IPS DF 19.7 (cell line): Measurements from ENCODE around the gene MYH7B.

ENCODE experiments used
- DNase-seq: peaks from one replicate; pipeline ENCODE4 v3.0.0-alpha.2; 2013; ENCODE audit warnings: low read depth, low spot score

Gene MYH7B

GRCh38 chr20:34974246-34974645, 18.6 kb downstream of the MYH7B start:
- DNase-seq, result no peak

DNA sequence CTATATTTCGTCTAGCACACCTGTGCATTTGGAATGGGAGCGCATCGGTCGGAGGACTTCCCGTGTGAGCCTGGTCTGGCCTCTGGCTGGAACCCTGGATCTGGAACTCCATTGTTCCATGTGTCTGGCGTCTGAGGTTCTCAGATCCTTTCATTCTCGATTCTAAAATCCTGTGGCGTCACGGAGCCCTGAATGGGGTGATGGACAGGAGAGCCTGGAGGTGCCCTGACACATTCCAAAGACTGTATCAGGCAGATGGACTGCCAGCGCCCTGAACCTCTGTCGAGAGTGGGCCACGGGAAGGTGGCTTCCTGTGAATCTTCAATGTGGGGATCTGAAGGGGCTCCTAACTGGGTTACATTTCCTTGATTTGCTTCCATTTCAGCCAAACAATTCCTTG, 20.6 kb downstream of the MYH7B start:
- no peak for DNase-seq

DNA sequence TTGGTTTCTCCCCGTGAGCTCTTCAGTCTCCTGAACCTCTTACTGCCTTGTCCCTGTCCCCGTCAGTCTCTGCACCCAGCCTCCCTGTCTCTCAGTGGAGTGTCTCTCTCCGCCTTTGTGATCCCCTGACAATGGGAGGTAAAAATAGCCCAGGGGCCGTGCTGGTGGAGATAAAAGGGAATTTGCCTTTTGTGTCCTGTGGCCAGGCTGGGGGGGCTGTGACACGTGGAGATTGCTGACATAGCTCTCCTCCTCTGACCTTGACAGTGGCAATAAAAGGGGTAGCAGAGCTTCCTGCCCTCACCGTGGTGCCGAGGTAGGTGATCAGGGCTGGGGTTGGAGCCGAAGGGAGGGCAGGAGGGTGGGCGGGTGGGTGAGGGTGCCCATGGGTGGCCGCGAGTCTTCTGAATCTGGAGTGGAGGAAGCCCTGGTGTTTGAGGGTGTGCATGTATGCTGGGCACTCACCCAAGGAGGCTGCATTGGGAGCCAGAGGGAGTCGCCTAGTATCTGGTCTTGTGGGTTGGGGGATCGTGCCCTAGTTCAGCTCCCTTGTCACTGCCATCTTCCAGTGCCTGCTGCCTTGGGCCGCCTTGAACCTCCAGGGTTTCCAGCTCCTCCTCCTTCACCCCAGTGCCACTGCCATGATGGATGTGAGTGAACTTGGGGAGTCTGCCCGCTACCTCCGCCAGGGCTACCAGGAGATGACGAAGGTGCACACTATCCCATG, 21.9 kb downstream of the MYH7B start:
- DNase-seq, result no peak

- no peak for DNase-seq
These were observed 22.6 kb downstream of the MYH7B start for GRCh38 chr20:34978092-34978744.

GRCh38 chr20:34979366-34980153, 23.9 kb downstream of the MYH7B start:
- DNase-seq, result no peak

DNA sequence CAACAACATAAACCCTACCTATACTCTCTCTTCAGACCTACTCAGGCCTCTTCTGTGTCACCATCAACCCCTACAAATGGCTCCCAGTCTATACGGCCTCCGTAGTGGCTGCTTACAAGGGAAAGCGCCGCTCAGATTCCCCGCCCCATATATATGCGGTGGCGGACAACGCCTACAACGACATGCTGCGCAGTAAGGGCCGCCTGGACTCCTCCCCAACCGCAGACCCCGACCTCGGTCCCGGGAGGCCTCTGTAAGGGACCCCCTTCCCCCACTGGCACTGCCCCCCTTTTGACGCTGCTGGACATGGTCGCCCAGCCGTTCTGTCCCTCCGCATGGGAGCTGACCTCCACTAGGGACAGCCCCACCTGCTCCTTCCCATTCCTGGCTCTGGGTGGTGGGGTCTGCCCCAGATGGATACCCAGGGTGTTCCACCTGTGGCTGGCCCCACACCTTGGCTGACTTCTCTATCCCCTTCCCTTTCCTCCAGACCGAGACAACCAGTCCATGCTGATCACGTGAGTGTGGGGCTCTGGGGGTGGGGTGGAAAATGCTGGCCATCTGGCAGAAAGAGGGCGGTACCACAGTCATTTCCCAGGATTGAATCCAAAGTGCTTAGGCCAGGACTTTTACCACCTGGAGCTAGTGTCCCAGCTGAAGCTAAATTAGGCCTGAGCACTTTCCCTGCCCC, 25.0 kb downstream of the MYH7B start:
- no peak for DNase-seq

DNA sequence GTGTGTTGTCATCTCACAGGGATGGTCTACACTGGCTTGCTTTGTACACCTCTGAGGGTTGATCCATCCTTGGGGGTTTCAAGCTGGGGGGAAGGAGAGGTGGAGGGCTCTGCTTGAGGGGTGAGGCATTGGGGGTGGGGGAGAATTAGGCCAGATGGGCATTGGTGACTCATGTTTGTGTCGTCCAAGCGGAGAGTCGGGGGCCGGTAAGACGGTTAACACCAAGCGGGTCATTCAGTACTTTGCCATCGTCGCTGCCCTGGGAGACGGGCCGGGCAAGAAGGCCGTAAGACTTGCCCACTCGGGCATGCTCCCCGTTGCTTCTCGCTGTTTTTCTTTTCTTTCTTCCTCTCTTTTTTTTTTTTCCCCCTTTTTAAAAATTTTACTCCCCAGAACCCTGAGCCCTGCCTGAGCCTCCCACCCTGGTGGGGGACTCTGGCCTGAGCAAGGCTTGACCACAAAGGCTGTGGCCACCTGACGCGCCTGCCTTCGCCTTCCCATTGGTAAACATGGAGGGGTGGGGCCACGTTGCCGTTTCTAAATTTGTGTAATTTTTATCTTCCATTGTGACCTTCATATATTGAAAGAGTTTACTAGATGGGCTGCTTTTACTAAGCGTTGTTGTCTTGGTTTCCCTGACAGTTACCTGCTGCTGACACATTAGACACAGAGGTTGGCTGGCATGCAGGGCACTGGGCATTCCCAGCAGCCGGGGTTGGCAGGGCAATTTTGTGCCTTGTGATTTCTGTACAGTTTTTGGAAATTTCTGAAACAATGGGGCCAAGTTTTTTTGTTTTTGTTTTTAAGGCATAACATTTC, 26.8 kb downstream of the MYH7B start:
- DNase-seq, result no peak

DNA sequence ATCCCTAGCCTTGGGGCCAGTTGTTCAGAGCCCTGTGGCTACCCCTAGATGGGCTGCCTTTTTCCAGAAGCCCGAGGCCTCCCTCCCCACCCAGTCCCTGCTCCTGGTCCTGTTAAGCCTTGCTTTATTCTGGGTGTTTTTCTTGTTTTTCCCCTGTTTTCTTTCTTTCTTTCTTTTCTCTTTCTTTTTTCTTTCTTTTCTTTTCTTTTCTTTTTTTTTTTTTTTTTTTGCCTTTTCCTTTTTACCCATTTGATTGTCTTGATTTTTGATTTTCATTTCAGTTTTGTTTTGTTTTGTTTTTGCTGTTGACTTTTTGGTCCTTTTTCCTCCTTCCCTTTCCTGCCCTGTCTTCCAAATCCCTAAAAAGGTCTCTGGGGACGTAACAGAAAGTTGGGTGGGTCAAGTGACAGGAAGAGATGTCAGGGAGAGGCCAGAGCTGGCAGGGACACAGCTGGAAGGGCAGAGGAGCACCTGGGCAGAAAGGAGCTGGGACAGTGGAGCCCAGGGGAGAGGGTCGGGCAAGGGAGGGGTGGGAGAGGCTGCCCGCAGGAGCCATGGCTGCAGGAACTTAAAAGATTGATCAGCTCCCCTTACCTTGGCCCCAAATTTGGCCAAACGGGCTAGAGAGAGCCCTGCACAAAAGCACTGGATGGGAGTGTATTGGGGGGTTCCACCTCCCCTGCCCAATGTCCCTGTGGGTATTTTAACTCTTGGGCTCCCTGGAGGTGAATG, 27.6 kb downstream of the MYH7B start:
- DNase-seq, result no peak

GRCh38 chr20:34983995-34984735, 28.5 kb downstream of the MYH7B start:
- DNase-seq, result peak; percentile 85

- DNase-seq, result no peak
These were observed 29.1 kb downstream of the MYH7B start for GRCh38 chr20:34984756-34985261.

DNA sequence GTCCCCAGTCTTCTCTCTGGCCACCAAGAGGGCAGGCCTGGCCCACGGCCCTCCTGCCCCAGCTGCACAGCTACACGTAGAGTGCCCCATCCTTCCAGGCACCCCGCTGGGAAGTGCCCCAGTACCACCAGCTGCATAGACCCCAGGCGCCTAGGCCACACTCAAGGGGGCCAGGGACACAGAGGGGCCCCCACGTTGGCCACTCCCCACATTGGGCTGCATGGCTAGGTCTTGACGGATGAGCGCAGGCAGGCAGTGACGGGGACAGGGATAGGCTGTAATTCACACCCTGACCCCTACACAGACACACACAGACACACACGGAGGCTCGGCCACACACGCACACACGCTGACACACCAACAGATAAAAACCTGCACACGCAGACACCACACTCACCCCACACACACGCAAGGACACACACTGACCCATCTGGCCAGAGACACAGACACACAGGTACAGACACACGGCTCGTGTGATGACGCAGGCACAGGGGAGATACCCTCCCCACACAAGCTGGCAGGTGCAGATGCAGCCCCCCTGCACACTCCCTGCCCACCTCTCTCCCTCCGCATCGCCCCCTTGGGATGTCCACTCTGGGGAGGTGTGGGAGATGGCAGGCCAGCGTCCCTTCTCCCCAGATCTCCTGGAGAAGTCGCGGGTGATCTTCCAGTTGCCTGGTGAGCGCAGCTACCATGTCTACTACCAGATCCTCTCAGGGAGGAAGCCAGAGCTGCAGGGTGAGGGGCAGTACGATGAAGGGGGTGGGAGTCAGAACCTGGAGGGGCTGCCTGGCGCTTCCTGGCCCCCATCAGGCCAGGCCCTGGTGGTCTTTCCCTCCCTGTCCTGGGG, 30.0 kb downstream of the MYH7B start:
- DNase-seq, result no peak

DNA sequence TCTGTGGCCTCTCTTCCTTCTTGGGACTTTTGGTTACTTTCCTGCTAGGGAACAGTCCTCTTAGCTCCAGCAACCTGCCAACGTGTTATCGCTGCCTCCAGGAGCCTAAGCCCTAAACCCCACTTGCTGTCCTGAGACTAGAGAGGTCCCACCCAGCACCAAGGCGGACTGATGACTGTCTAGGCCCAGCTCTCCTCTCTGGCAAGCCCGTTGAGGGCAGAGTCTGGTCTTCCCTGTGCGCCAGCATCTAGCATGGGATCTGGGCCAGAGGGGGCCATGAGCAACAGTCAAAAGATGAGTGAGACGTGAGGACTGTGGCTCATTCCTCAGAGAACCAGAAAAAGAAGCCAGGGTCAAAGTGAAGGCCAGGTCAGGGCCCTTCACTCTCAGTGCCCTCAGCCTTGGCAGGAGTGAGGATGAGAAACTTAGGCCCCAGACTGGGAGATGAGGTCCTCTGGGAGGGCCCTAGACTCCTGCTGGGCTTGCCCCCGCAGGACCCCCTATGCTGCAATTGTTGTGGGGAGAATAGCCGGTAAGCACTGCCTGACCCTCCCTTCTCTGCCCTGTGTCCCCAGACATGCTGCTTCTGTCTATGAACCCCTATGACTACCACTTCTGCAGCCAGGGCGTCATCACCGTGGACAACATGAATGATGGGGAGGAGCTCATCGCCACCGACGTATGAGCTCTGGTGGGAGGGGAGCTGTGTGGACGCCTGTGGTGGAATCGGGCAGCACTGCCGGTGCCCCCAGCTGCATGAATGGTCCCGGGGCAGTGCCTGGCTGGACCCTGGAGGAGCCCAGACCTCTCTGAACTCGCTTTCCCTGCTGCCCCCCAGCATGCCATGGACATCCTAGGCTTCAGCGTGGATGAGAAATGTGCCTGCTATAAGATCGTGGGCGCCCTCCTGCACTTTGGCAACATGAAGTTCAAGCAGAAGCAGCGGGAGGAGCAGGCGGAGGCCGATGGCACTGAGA, 30.9 kb downstream of the MYH7B start:
- no peak for DNase-seq

DNA sequence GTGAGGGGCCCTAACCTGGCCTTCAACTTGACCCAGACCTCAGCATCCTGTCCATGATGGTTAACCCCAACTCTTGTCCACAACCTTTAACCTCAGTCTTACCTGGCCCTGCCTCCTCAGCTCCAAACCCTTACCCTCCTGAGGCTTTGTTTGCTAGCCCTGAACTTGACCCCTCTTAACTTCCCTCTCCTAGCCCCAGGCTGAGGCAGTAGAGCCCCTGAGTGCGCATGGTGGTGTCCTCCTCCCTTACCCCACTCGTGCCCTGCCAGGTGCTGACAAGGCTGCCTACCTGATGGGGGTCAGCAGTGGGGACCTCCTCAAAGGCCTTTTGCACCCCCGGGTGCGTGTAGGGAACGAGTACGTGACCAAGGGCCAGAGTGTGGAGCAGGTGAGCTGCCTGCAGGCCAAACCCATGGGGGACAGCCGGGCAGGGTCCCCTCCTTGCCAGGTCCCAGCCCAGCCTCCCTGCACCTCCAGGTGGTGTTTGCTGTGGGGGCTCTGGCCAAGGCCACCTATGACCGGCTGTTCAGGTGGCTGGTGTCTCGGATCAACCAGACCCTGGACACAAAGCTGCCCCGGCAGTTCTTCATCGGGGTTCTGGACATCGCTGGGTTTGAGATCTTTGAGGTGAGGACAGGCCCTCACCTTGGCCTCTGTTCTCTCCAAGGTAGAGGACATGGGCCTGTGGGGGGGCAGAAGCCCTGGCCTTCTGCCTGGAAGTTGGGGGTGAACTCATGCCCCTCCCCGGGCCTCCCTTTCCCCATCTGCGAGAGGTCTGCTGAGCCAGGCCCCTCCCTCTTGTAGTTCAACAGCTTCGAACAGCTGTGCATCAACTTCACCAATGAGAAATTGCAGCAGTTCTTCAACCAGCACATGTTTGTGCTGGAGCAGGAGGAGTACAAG, 31.9 kb downstream of the MYH7B start:
- DNase-seq, result no peak

DNA sequence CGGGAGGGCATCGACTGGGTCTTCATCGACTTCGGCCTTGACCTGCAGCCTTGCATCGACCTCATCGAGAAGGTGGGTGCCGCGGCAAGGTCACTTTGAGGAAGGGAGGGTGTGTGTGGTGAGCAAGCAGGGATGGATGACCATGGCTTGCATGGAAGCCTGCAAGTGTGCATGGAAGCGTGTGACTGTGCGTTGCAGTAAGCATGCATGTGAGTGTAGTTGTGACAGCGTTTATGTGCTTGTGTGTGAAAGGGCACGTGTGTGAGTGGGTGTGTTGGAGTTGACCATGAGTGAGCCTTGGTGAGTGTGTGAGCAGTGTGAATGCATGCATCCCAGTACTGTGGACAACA, 32.5 kb downstream of the MYH7B start:
- no peak for DNase-seq

DNA sequence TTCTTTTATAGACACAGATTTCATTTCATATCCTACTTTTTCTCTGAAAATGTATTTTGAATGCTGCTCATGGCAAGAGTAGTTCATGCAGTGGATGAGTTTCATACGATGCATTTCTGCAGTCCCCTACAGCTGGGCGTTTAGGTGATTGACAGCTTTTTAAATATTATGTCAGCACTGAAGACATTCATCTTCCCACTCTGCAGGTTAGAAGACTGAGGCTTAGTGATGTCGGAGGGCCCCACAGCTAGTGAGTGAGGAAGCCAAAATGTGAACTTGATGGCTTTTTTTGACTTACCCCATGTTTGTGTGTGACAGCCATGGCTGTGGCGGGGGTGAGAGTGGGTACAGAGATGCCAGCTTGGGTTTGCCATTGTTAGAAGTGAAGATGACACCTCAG, 33.5 kb downstream of the MYH7B start:
- no peak for DNase-seq

- DNase-seq, result no peak
These were observed 34.0 kb downstream of the MYH7B start for GRCh38 chr20:34989670-34990069.

GRCh38 chr20:34990231-34990630, 34.6 kb downstream of the MYH7B start:
- DNase-seq, result no peak
